Fibroblast of lung (primary cell): Measurements from ENCODE around the gene PLEKHM2.

ENCODE experiments used
- CTCF ChIP-seq, 2 donors: IDR thresholded peaks in 1 of 2; conservative IDR thresholded peaks in 1 of 2; 1 replicate in 1 of 2; 2 replicates in 1 of 2; pipeline ENCODE4 v1.5.1; 2011 to 2012; ENCODE audit warnings: low read length in 2 of 2, control low read depth in 1 of 2, inconsistent platforms in 1 of 2, low read depth in 1 of 2, mild to moderate bottlenecking in 1 of 2
- EZH2 ChIP-seq: IDR thresholded peaks from 2 replicates; pipeline ENCODE4 v1.5.1; 2012; ENCODE audit warnings: low read length, control low read depth, mild to moderate bottlenecking; ENCODE audit errors: missing control alignments

DNA sequence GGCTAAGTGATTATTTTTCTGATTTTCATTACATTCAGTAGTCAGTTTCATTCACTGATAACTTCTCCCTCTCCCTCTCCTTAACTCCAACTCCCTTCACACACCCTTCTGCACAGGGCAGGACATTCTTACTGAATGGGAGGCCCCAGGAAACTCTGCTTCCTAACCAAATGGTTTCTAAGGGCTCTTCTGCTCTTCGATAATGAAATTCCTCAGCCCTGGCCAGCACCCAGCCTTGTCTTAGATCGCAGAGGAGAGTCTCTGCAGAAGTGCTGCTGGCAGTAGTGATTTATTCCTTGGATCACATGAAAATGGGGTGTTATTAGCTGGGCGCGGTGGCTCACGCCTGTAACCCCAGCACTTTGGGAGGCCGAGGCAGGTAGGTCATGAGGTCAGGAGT lies 16.4 kb downstream of the PLEKHM2 start:
- TF ChIP-seq CTCF (conservative IDR thresholded peaks at IDR 0.05 in 1 of 2, IDR thresholded peaks at IDR 0.05 in 1 of 2; ENCODE audit: low read depth in 1 of 2, low read length in 2 of 2) = no peak
- TF ChIP-seq EZH2 = no peak
